ENCODE results near the gene CCND3. TPM values are rescaled to one million over a fixed set of nuclear protein-coding genes. Genes with fewer than 3 reads are reported as not detected.

CCND3 gene
- total and polyA plus RNA-seq, 10 of the 15 experiments (the other 5 are each of a cell fraction or from before 2014, with no cell fraction given) = 6.0 to 86.4 (median 31.5) TPM

- no peak overlapping the region for H3K9ac ChIP-seq (ENCODE audit: control insufficient read depth, insufficient read depth, low read length)
- no peaks in the 10 kb centered on the region for H3K79me2 ChIP-seq (ENCODE audit: control insufficient read depth, insufficient read depth, low read length)
- H3K4me1 ChIP-seq (ENCODE audit: control insufficient read depth, insufficient read depth, low read length) = peaks cover 4% of the 10 kb centered on the region
- ChIA-PET SMC1A (ENCODE audit: uncharacterized antibody, unreplicated experiment) (interaction anchor here (0.6 kb wide), 1 partner anchor 1012 kb away, joined by 4 read pairs; no protein-coding TSS in a partner anchor), CTCF (no interaction called here), POLR2A (no interaction called here), RAD21 (ENCODE audit: unreplicated experiment) (no interaction called here)
- FAIRE-seq (no peak), ATAC-seq (no peak), DNase-seq (ENCODE audit: low read depth, low spot score) (no peak)
- intact Hi-C loops (cut with micrococcal nuclease; ENCODE audit: unreplicated experiment) = no loop called here
- no TSS peak for BruUV-seq (replicated peaks)
- H2AFZ ChIP-seq (ENCODE audit: control insufficient read depth, low read depth, low read length) = no peak overlapping the region
- H3K27me3 ChIP-seq (replicated peaks in 1 of 2; ENCODE audit: control insufficient read depth in 2 of 2, insufficient read depth in 2 of 2, low read length in 1 of 2) = no peaks in the 10 kb centered on the region
- no peak overlapping the region for H3K27ac ChIP-seq (ENCODE audit: control insufficient read depth, insufficient read depth)
- no peaks in the 10 kb centered on the region for H4K20me1 ChIP-seq (ENCODE audit: control insufficient read depth, insufficient read depth)
- no peak overlapping the region for H3K4me3 ChIP-seq
- 92% methylated on average over 4 of the region's 4 CpGs for WGBS (ENCODE audit: insufficient coverage, insufficient replicate concordance, low lambda C conversion rate, missing lambda C conversion rate)
- in situ Hi-C loops (cut with MboI) = no loop called here
- no peak for TF ChIP-seq TARDBP (IDR thresholded peaks at IDR 0.05; ENCODE audit: borderline replicate concordance)
- no peak for TF ChIP-seq ZNF24 (IDR thresholded peaks at IDR 0.05)
- TF ChIP-seq ESRRA (IDR thresholded peaks at IDR 0.05; ENCODE audit: low read length) = no peak
- no peak for TF ChIP-seq PAX5 (IDR thresholded peaks at IDR 0.05; ENCODE audit: borderline replicate concordance, low read depth, low read length)
- TF ChIP-seq IRF4 (IDR thresholded peaks at IDR 0.05; ENCODE audit: low read depth, low read length) = no peak
- TF ChIP-seq MTA2 (IDR thresholded peaks at IDR 0.05; ENCODE audit: low read depth) = no peak
- no peak for TF ChIP-seq ZBTB40 (IDR thresholded peaks at IDR 0.05; ENCODE audit: borderline replicate concordance)
- TF ChIP-seq ZBTB11 (CRISPR knock-in tag; IDR thresholded peaks at IDR 0.05) = no peak
- H3K36me3 ChIP-seq (ENCODE audit: control insufficient read depth in 2 of 2, insufficient read depth in 2 of 2, low read length in 1 of 2) = no peaks in the 10 kb centered on the region
- H3K4me2 ChIP-seq (ENCODE audit: control insufficient read depth, insufficient read depth) = no peak overlapping the region
- no peaks in the 10 kb centered on the region for H3K9me3 ChIP-seq (replicated peaks; ENCODE audit: control insufficient read depth, insufficient read depth, low read length)
These were observed 15.5 kb upstream of the CCND3 start for GRCh38 chr6:41957117-41957516.

All from GM12878 (cell line).